GM23338 (cell line): ENCODE data around the gene CAMTA1. TPM values are rescaled to one million over a fixed set of nuclear protein-coding genes. Genes with fewer than 3 reads are reported as not detected.

Source experiments
- ATAC-seq: fragments of 200-7000 bp; cut with Tn5 transposase; 3 replicates; pipeline ENCODE4 v1.9.1; 2020
- DNase-seq: peaks from one replicate; pipeline ENCODE4 v3.0.0-alpha.2; 2015; ENCODE audit warnings: low spot score
- H2AFZ ChIP-seq: fragments of 200-600 bp; sonication (generic); 2 replicates; pipeline ENCODE4 v1.8.0; 2016; ENCODE audit warnings: antibody characterized with exemption, mild to moderate bottlenecking, moderate library complexity
- H3F3A ChIP-seq: fragments of 200-600 bp; sonication (generic); replicated peaks from 2 replicates; pipeline ENCODE4 v1.8.0; 2017; ENCODE audit warnings: antibody characterized with exemption, mixed run types, low read depth
- H3K27ac ChIP-seq: fragments of 200-600 bp; sonication (generic); 2 replicates; pipeline ENCODE4 v1.6.1; 2016; ENCODE audit warnings: low read depth
- H3K27me3 ChIP-seq: fragments of 200-600 bp; sonication (generic); 2 replicates; pipeline ENCODE4 v1.8.0; 2016; ENCODE audit warnings: mild to moderate bottlenecking, mixed run types, moderate library complexity; ENCODE audit not compliant: insufficient read depth
- H3K36me3 ChIP-seq: fragments of 200-600 bp; sonication (generic); 2 replicates; pipeline ENCODE4 v1.8.0; 2016; ENCODE audit warnings: mild to moderate bottlenecking; ENCODE audit not compliant: insufficient read depth
- H3K4me1 ChIP-seq: fragments of 200-600 bp; sonication (generic); 2 replicates; pipeline ENCODE4 v1.8.0; 2016; ENCODE audit warnings: mild to moderate bottlenecking, moderate library complexity; ENCODE audit not compliant: insufficient read depth
- H3K4me2 ChIP-seq: fragments of 200-600 bp; sonication (generic); 2 replicates; pipeline ENCODE4 v1.7.1; 2017; ENCODE audit warnings: mixed run types
- H3K4me3 ChIP-seq: fragments of 200-600 bp; sonication (generic); 2 replicates; pipeline ENCODE4 v1.6.1; 2016; ENCODE audit warnings: mixed run types
- H3K79me2 ChIP-seq: fragments of 200-600 bp; sonication (generic); replicated peaks from 2 replicates; pipeline ENCODE4 v1.8.0; 2017; ENCODE audit warnings: mild to moderate bottlenecking; ENCODE audit not compliant: insufficient read depth
- H3K9me2 ChIP-seq: fragments of 200-600 bp; sonication (generic); 2 replicates; pipeline ENCODE4 v1.8.0; 2017; ENCODE audit not compliant: insufficient read depth
- H4K20me1 ChIP-seq: fragments of 200-600 bp; sonication (generic); replicated peaks from 2 replicates; pipeline ENCODE4 v1.8.0; 2017; ENCODE audit warnings: mild to moderate bottlenecking; ENCODE audit not compliant: insufficient read depth
- H3K27ac Mint-ChIP-seq: 2 replicates; pipeline ENCODE4 v1.8.0; 2020; ENCODE audit warnings: inconsistent platforms, mild to moderate bottlenecking, moderate library complexity, mixed read lengths
- H3K27me3 Mint-ChIP-seq: 3 replicates; pipeline ENCODE4 v1.8.0; 2022; ENCODE audit warnings: low read depth, mild to moderate bottlenecking, moderate library complexity, mixed read lengths, inconsistent platforms; ENCODE audit not compliant: insufficient read depth, poor library complexity
- H3K36me3 Mint-ChIP-seq: 3 replicates; pipeline ENCODE4 v1.8.0; 2021; ENCODE audit warnings: low read depth, mild to moderate bottlenecking, inconsistent platforms, moderate library complexity, mixed read lengths
- H3K4me1 Mint-ChIP-seq: 3 replicates; pipeline ENCODE4 v1.8.0; 2020; ENCODE audit warnings: mild to moderate bottlenecking, inconsistent platforms, mixed read lengths
- H3K4me3 Mint-ChIP-seq: 3 replicates; pipeline ENCODE4 v1.8.0; 2021; ENCODE audit warnings: moderate library complexity, mild to moderate bottlenecking, inconsistent platforms, mixed read lengths
- H3K9me3 Mint-ChIP-seq: 3 replicates; pipeline ENCODE4 v1.8.0; 2020; ENCODE audit warnings: moderate library complexity, mild to moderate bottlenecking, inconsistent platforms, mixed read lengths
- CREB1 ChIP-seq: fragments of 250-450 bp; sonication (Bioruptor Pico); IDR thresholded peaks from 2 replicates; pipeline ENCODE4 v1.5.0; 2020; ENCODE audit warnings: low read depth, mild to moderate bottlenecking, moderate library complexity
- EZH2 ChIP-seq: fragments of 200-600 bp; sonication (generic); IDR thresholded peaks from one replicate; pipeline ENCODE4 v1.8.0; 2017; ENCODE audit warnings: antibody characterized with exemption, mild to moderate bottlenecking, low read depth; ENCODE audit not compliant: unreplicated experiment
- JUNB ChIP-seq: IDR thresholded peaks from one replicate; pipeline ENCODE4 v1.6.1; 2016; ENCODE audit warnings: antibody characterized with exemption; ENCODE audit not compliant: unreplicated experiment
- NANOG ChIP-seq: IDR thresholded peaks from 2 replicates; pipeline ENCODE4 v1.6.1; 2016; ENCODE audit warnings: antibody characterized with exemption, borderline replicate concordance
- POLR2AphosphoS5 ChIP-seq: IDR thresholded peaks from 2 replicates; pipeline ENCODE4 v1.6.1; 2016; ENCODE audit warnings: antibody characterized with exemption, low read depth
- STAT1 ChIP-seq: IDR thresholded peaks from one replicate; pipeline ENCODE4 v1.6.1; 2016; ENCODE audit warnings: antibody characterized with exemption; ENCODE audit not compliant: unreplicated experiment
- ZNF114 ChIP-seq: fragments of 250-450 bp; sonication (Bioruptor Pico); IDR thresholded peaks from 2 replicates; pipeline ENCODE4 v1.5.0; 2020; ENCODE audit warnings: mild to moderate bottlenecking, moderate library complexity
- polyA plus RNA-seq: library from polyadenylated mRNA; unstranded; fragments of >200 nt; fragmentation: Nextera tagmentation; extraction: Ambion mirVana; gene quantifications from 2 replicates; pipeline ENCODE4 v1.2.1, GENCODE V29; 2016
- total RNA-seq: library from RNA; depleted of rRNA; stranded (reverse); fragments of >200 nt; shearing (Covaris generic); gene quantifications from 2 replicates; pipeline ENCODE4 v1.2.3, GENCODE V29; 2014
- TF ChIP-seq, protein P1 (sequence below), 2 experiments: fragments of 200-600 bp in 1 of 2; sonication (generic) in 1 of 2; conservative IDR thresholded peaks; 2 replicates each; pipeline versions ENCODE4 v1.5.1 to v1.6.1; 2016 to 2017; ENCODE audit warnings: antibody characterized with exemption in 2 of 2, low read depth in 2 of 2, mild to moderate bottlenecking in 2 of 2, moderate library complexity in 1 of 2
- TF ChIP-seq, protein P2 (sequence below): IDR thresholded peaks from one replicate; pipeline ENCODE4 v1.6.1; 2018; ENCODE audit warnings: antibody characterized with exemption; ENCODE audit not compliant: unreplicated experiment
- TF ChIP-seq, protein P3 (sequence below): fragments of 250-450 bp; sonication (Bioruptor Pico); IDR thresholded peaks from 2 replicates; pipeline ENCODE4 v1.5.0; 2020; ENCODE audit warnings: mild to moderate bottlenecking, moderate library complexity

Gene CAMTA1
- total and polyA plus RNA-seq, 2 experiments from 2014 or later = 115 to 519 TPM

DNA sequence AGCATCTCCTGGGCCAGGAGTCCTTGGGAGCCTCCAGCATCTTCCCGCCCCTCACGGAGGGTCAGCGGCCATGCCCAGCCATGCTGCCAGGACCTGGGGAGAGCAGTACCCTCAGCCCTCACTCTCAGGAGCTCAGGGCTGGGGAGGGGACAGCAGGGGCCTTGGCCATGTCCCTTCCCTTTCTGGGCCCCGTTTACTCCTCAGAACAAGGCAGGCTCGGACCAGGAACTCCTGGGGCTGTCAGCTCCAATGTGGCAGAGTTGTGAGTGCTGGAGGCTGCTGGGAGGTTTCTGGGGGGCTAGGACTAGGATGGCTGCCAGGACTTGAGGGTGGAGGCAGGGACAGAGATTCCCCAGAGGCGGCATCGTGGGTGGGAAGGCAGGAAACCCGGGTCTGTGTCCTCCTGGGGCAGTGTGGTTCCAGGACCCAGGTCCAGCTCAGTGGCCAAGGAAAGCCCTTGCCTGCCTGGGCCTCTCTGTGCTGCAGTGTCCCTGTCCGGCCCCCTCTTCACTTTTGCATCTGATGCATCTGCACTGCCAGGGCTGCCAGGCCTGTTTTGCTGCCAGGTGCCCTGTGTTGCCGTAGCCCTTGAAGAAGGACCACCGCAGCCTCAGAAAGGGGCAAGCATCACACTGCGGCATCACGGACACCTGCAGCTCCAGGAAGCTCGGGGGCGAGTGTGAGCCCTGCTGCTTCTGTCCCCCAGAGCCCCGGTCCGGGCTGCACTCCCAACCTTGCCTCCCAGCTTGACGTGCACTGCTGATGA is 223.9 kb downstream of the CAMTA1 start (continued):
- TF ChIP-seq, protein P1, sequence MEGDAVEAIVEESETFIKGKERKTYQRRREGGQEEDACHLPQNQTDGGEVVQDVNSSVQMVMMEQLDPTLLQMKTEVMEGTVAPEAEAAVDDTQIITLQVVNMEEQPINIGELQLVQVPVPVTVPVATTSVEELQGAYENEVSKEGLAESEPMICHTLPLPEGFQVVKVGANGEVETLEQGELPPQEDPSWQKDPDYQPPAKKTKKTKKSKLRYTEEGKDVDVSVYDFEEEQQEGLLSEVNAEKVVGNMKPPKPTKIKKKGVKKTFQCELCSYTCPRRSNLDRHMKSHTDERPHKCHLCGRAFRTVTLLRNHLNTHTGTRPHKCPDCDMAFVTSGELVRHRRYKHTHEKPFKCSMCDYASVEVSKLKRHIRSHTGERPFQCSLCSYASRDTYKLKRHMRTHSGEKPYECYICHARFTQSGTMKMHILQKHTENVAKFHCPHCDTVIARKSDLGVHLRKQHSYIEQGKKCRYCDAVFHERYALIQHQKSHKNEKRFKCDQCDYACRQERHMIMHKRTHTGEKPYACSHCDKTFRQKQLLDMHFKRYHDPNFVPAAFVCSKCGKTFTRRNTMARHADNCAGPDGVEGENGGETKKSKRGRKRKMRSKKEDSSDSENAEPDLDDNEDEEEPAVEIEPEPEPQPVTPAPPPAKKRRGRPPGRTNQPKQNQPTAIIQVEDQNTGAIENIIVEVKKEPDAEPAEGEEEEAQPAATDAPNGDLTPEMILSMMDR (conservative IDR thresholded peaks at IDR 0.05; ENCODE audit: low read depth in 2 of 2) = no peak
- TF ChIP-seq POLR2AphosphoS5 (no peak), EZH2 (no peak), NANOG (no peak), CREB1 (CRISPR knock-in tag) (no peak)

DNA sequence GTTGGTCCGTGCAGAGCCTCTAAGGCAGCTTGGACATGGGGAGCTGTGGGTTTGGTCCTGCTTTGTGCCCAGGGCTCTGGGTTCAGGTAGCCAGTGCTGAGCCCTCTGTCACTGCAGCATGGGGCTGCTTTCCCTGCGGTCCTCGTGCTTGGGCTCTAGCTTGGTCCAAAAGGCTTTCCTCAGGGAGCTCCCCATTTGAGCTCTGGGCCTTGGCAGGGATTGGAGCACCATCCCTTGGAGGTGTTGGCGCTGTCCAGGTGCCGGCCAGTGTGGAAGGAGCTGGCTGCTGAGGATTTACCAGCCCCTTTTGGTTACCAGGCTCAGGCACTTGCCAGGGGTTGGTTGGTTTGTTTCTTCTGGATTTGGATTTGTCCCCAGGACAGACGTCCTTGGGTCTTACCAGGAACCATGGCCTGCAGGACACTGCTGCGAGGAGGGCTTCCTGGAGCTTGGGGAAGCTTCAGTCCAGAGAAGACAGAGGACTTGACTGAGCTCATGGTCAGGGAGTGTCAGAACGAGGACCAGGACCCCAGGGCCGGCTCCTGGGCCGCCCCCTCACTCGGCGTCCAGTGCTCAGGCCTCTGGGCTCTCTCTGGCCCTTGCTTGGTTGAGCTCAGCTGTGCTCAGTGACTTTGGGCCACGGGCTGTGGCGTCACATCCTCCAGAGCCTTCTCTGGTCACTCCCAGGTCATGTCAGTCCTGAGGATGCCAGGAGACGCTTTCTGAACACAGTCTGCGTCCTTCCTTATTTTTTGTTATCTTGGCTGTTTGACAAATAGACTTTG is 224.7 kb downstream of the CAMTA1 start:
- H3K27ac ChIP-seq = no peak overlapping the region
- H2AFZ ChIP-seq = no peak overlapping the region
- Mint-ChIP-seq H3K36me3 (no peaks in the 10 kb centered on the region; the same call in 2 of the 3 replicates), H3K4me1 (0 out of 3 replicates have a peak, but pooled peaks cover 2% of the 10 kb centered on the region), H3K9me3 (no peaks in the 10 kb centered on the region), H3K4me3 (no peak overlapping the region), H3K27ac (no peak overlapping the region), H3K27me3 (peaks cover 6% of the 10 kb centered on the region)
- H3F3A ChIP-seq = no peaks in the 10 kb centered on the region
- no peaks in the 10 kb centered on the region for H3K27me3 ChIP-seq
- no peak for ATAC-seq
- no peaks in the 10 kb centered on the region for H3K79me2 ChIP-seq
- no peaks in the 10 kb centered on the region for H3K4me1 ChIP-seq
- H3K36me3 ChIP-seq = no peaks in the 10 kb centered on the region
- DNase-seq = no peak
- no peaks in the 10 kb centered on the region for H3K9me2 ChIP-seq
- no peak overlapping the region for H3K4me3 ChIP-seq
- H4K20me1 ChIP-seq = no peaks in the 10 kb centered on the region
- TF ChIP-seq JUNB = no peak
- no peak for TF ChIP-seq NANOG
- no peak for TF ChIP-seq STAT1
- TF ChIP-seq EZH2 = no peak
- TF ChIP-seq ZNF114 (CRISPR knock-in tag) = no peak
- TF ChIP-seq, protein P2, sequence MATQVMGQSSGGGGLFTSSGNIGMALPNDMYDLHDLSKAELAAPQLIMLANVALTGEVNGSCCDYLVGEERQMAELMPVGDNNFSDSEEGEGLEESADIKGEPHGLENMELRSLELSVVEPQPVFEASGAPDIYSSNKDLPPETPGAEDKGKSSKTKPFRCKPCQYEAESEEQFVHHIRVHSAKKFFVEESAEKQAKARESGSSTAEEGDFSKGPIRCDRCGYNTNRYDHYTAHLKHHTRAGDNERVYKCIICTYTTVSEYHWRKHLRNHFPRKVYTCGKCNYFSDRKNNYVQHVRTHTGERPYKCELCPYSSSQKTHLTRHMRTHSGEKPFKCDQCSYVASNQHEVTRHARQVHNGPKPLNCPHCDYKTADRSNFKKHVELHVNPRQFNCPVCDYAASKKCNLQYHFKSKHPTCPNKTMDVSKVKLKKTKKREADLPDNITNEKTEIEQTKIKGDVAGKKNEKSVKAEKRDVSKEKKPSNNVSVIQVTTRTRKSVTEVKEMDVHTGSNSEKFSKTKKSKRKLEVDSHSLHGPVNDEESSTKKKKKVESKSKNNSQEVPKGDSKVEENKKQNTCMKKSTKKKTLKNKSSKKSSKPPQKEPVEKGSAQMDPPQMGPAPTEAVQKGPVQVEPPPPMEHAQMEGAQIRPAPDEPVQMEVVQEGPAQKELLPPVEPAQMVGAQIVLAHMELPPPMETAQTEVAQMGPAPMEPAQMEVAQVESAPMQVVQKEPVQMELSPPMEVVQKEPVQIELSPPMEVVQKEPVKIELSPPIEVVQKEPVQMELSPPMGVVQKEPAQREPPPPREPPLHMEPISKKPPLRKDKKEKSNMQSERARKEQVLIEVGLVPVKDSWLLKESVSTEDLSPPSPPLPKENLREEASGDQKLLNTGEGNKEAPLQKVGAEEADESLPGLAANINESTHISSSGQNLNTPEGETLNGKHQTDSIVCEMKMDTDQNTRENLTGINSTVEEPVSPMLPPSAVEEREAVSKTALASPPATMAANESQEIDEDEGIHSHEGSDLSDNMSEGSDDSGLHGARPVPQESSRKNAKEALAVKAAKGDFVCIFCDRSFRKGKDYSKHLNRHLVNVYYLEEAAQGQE = no peak
- no peak for TF ChIP-seq POLR2AphosphoS5
- TF ChIP-seq, protein P3, sequence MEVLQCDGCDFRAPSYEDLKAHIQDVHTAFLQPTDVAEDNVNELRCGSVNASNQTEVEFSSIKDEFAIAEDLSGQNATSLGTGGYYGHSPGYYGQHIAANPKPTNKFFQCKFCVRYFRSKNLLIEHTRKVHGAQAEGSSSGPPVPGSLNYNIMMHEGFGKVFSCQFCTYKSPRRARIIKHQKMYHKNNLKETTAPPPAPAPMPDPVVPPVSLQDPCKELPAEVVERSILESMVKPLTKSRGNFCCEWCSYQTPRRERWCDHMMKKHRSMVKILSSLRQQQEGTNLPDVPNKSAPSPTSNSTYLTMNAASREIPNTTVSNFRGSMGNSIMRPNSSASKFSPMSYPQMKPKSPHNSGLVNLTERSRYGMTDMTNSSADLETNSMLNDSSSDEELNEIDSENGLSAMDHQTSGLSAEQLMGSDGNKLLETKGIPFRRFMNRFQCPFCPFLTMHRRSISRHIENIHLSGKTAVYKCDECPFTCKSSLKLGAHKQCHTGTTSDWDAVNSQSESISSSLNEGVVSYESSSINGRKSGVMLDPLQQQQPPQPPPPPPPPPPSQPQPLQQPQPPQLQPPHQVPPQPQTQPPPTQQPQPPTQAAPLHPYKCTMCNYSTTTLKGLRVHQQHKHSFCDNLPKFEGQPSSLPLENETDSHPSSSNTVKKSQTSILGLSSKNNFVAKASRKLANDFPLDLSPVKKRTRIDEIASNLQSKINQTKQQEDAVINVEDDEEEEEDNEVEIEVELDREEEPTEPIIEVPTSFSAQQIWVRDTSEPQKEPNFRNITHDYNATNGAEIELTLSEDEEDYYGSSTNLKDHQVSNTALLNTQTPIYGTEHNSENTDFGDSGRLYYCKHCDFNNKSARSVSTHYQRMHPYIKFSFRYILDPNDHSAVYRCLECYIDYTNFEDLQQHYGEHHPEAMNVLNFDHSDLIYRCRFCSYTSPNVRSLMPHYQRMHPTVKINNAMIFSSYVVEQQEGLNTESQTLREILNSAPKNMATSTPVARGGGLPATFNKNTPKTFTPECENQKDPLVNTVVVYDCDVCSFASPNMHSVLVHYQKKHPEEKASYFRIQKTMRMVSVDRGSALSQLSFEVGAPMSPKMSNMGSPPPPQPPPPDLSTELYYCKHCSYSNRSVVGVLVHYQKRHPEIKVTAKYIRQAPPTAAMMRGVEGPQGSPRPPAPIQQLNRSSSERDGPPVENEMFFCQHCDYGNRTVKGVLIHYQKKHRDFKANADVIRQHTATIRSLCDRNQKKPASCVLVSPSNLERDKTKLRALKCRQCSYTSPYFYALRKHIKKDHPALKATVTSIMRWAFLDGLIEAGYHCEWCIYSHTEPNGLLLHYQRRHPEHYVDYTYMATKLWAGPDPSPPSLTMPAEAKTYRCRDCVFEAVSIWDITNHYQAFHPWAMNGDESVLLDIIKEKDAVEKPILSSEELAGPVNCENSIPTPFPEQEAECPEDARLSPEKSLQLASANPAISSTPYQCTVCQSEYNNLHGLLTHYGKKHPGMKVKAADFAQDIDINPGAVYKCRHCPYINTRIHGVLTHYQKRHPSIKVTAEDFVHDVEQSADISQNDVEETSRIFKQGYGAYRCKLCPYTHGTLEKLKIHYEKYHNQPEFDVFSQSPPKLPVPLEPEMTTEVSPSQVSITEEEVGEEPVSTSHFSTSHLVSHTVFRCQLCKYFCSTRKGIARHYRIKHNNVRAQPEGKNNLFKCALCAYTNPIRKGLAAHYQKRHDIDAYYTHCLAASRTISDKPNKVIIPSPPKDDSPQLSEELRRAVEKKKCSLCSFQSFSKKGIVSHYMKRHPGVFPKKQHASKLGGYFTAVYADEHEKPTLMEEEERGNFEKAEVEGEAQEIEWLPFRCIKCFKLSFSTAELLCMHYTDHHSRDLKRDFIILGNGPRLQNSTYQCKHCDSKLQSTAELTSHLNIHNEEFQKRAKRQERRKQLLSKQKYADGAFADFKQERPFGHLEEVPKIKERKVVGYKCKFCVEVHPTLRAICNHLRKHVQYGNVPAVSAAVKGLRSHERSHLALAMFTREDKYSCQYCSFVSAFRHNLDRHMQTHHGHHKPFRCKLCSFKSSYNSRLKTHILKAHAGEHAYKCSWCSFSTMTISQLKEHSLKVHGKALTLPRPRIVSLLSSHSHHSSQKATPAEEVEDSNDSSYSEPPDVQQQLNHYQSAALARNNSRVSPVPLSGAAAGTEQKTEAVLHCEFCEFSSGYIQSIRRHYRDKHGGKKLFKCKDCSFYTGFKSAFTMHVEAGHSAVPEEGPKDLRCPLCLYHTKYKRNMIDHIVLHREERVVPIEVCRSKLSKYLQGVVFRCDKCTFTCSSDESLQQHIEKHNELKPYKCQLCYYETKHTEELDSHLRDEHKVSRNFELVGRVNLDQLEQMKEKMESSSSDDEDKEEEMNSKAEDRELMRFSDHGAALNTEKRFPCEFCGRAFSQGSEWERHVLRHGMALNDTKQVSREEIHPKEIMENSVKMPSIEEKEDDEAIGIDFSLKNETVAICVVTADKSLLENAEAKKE (CRISPR knock-in tag) = no peak
- no peak overlapping the region for H3K4me2 ChIP-seq
